Prostate gland (tissue), 2 donors: ENCODE results near the gene VPS45.

Source experiments
- CTCF ChIP-seq, 4 experiments: fragments of 200-600 bp in 2 of 4; fragments of 450-650 bp in 2 of 4; sonication (generic) in 2 of 4; IDR thresholded peaks; 1 replicate in 3 of 4; 2 replicates in 1 of 4; pipeline ENCODE4 v1.5.1; 2016 to 2019; ENCODE audit warnings: antibody characterized with exemption in 4 of 4, mild to moderate bottlenecking in 2 of 4, moderate library complexity in 2 of 4
- POLR2A ChIP-seq: fragments of 450-650 bp; IDR thresholded peaks from one replicate; pipeline ENCODE4 v1.6.1; 2016; ENCODE audit warnings: antibody characterized with exemption, mild to moderate bottlenecking
- POLR2AphosphoS5 ChIP-seq: sonication (generic); formaldehyde crosslinking; IDR thresholded peaks from one replicate; pipeline ENCODE4 v1.6.1; 2017; ENCODE audit warnings: antibody characterized with exemption

- TF ChIP-seq CTCF (IDR thresholded peaks at IDR 0.05) = no peak
- no peak for TF ChIP-seq POLR2A
- TF ChIP-seq POLR2AphosphoS5 = no peak
Measured at GRCh38 chr1:150155413-150156071, 88.0 kb downstream of the VPS45 start.
